ENCODE measurements around the gene ULK4. TPM values are rescaled to one million over a fixed set of nuclear protein-coding genes. Genes with fewer than 3 reads are reported as not detected.
"Not testable (repeated sequence)": the region's sequence is repeated elsewhere in the genome, so short reads cannot be mapped to it uniquely, and the experiment has no call there.

Gene ULK4
- total RNA-seq, 2 donors from 2014 or later = 7.0 to 7.7 TPM

DNA sequence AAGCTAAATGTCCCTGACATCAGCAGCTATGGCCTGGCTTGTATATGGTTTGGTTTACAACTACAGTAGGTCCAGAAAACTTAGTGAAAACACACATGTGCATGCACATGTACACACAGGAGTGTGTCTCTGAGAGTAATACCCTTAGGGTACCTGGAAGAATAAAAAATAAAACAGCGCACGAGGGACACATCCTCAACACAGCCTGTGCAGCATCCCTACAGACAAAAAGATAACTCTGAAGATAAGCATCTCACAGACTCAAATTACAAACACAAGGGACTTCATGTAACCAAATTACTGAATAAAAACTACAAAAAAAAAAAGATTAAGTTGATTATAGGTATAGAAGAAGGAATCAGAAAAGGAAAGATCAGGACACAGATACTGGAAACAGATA is 653.8 kb downstream of the ULK4 start:
- no peak for ATAC-seq (replicated peaks)
- Mint-ChIP-seq H3K9me3 (no peaks in the 10 kb centered on the region), H3K4me1 (no peaks in the 10 kb centered on the region), H3K4me3 (no peak overlapping the region), H3K27ac (no peak overlapping the region), H3K27me3 (no peaks in the 10 kb centered on the region), H3K36me3 (ENCODE audit: low read depth) (no peaks in the 10 kb centered on the region)

DNA sequence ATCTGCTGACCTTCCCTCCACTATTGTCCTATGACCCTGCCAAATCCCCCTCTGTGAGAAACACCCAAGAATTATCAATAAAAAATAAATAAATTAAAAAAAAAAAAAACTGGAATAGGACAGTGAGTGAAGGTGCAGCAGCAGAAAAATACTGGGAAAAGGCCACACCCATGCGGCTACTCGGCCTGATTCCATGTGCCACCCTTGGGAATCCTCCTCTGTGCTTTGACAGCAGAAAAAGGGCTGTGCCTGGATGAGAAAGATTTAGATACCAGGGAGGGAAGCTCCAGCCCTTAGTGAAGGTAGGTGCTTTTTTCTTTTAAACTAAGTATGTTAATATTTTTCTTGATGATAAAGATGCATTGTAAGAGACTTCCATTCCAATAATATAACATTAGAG is 654.8 kb downstream of the ULK4 start:
- ATAC-seq (replicated peaks) = no peak
- no peak overlapping the region for H3K27ac Mint-ChIP-seq
- no peaks in the 10 kb centered on the region for H3K36me3 Mint-ChIP-seq (ENCODE audit: low read depth)
- H3K27me3 Mint-ChIP-seq = no peaks in the 10 kb centered on the region
- H3K4me1 Mint-ChIP-seq = no peaks in the 10 kb centered on the region
- no peaks in the 10 kb centered on the region for H3K9me3 Mint-ChIP-seq
- no peak overlapping the region for H3K4me3 Mint-ChIP-seq

DNA sequence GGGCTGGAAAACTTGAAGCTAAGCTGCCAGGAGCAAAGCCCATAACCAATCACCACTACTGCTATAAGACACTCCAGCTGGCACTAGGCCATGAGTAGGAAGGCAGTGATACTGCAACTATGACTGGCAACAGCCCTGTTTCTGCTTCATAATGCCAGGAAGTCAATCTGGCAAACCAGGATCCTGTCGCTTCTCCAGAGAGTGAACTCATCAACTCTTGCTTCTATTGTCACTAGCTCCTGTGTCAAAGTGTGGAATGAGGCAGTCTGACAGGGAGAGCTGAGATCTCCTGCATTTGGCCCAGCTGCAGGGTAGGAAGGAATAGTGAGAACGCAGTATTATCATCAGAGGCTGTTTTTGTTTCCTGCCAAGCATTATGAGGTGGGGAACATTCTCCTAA is 657.3 kb downstream of the ULK4 start:
- no peaks in the 10 kb centered on the region for H3K27me3 Mint-ChIP-seq
- H3K4me1 Mint-ChIP-seq = no peaks in the 10 kb centered on the region
- ATAC-seq (replicated peaks) = no peak
- H3K27ac Mint-ChIP-seq = no peak overlapping the region
- H3K9me3 Mint-ChIP-seq = no peaks in the 10 kb centered on the region
- H3K36me3 Mint-ChIP-seq (ENCODE audit: low read depth) = no peaks in the 10 kb centered on the region
- no peak overlapping the region for H3K4me3 Mint-ChIP-seq

DNA sequence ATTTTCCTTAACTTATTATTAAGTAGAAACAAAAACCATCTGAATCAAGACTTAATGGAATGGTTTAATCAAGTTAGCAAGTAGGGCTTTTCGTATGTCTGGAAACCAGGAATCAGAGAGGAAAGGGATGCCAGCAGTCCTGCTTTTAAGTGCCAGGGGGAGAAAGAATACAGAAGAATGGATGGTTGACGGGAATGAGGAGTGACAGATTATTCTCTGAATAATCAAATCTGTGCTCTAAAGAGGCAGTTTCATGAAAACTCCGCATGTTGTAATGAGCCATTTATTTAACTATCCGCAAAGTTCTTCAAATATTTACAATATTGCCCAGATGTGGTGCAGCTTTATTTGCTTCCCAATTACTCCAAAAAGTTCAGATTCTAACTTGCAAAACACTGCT is 659.6 kb downstream of the ULK4 start:
- no peak for ATAC-seq (replicated peaks)
- Mint-ChIP-seq H3K27me3 (no peaks in the 10 kb centered on the region), H3K9me3 (no peaks in the 10 kb centered on the region), H3K4me1 (no peaks in the 10 kb centered on the region), H3K27ac (no peak overlapping the region), H3K36me3 (ENCODE audit: low read depth) (no peaks in the 10 kb centered on the region), H3K4me3 (no peak overlapping the region)

DNA sequence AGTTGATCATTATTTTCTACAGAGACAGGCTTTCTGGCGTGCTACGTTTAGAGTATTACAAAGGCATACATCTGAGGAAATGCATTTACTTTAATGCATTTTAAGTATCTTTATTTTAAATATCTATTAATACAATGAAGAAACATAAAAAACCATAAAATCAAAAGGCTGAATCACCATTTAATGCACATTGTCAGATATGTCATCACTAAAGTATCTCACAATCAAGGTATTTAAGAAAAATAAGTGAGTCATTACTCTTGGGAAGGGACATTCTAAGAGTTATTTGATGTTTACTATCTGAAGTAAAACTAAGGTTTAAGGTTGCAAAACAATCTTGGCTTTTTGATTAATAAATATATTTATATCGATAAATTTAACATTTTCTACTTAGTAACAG is 660.4 kb downstream of the ULK4 start:
- Mint-ChIP-seq H3K36me3 (ENCODE audit: low read depth) (no peaks in the 10 kb centered on the region), H3K9me3 (no peaks in the 10 kb centered on the region), H3K4me3 (no peak overlapping the region), H3K27ac (no peak overlapping the region), H3K27me3 (no peaks in the 10 kb centered on the region), H3K4me1 (no peaks in the 10 kb centered on the region)
- ATAC-seq (replicated peaks) = no peak

DNA sequence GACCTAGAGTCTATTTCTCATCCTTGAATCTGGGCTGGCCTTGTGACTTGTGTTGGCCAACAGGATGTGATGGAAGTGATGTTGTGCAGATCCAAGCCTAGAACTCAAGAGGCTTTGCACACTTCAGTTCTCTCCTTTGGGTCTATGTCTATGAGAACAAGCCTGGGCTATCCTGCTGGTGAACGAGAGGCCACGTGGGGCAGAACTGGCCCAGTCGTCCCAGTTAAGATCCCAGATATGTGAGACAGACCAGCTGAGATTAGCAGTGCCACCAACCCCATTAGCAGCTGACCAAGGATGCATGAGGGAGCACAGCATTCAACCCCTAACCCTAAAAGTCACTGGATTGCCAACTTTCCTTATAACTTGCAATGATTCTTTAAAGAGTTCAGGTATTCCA is 662.9 kb downstream of the ULK4 start:
- H3K27ac Mint-ChIP-seq = no peak overlapping the region
- no peaks in the 10 kb centered on the region for H3K27me3 Mint-ChIP-seq
- H3K36me3 Mint-ChIP-seq (ENCODE audit: low read depth) = no peaks in the 10 kb centered on the region
- H3K9me3 Mint-ChIP-seq = no peaks in the 10 kb centered on the region
- no peak for ATAC-seq (replicated peaks)
- no peaks in the 10 kb centered on the region for H3K4me1 Mint-ChIP-seq
- H3K4me3 Mint-ChIP-seq = no peak overlapping the region

DNA sequence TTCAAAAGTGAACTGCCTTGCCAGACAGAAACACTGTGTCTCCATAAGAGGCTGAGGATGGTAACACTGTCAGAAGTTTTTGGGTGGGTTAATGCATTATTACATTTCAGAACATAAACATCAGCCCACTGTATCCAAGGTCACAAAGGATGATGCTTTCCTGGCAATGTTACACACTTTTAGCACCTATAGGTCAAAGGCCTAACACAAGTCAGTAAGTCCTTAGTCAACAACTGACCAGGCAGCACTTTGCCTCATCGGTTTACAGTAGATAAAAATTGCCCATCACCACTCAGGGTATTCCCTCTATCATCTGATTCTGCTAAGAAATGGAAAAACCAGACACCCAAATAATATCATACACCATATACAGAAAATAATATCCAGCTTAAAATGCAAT is 664.2 kb downstream of the ULK4 start:
- no peaks in the 10 kb centered on the region for H3K27me3 Mint-ChIP-seq
- no peak overlapping the region for H3K4me3 Mint-ChIP-seq
- no peaks in the 10 kb centered on the region for H3K4me1 Mint-ChIP-seq
- H3K9me3 Mint-ChIP-seq = no peaks in the 10 kb centered on the region
- no peak for ATAC-seq (replicated peaks)
- no peak overlapping the region for H3K27ac Mint-ChIP-seq
- H3K36me3 Mint-ChIP-seq (ENCODE audit: low read depth) = no peaks in the 10 kb centered on the region

DNA sequence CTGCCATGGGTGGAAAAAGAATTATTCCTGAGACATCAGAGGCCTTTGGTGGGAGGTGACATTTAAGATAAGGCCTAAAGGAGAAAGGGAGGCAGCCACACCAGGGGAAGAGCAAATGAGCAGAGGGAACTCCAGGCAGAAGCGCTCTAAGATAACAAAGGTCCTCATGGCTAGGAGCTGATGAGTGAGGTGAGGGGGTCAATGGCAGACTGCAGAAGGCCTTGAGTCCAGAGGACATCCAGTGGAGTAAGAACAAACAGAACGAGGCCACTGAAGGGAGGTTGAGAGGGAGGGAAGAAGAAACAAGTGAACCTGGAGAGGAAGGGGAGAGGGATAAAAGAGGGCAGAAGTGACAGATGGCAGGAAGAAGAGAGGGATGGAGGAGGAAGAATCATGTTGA is 665.3 kb downstream of the ULK4 start:
- no peaks in the 10 kb centered on the region for H3K9me3 Mint-ChIP-seq
- no peaks in the 10 kb centered on the region for H3K27me3 Mint-ChIP-seq
- no peak overlapping the region for H3K4me3 Mint-ChIP-seq
- no peaks in the 10 kb centered on the region for H3K4me1 Mint-ChIP-seq
- no peak overlapping the region for H3K27ac Mint-ChIP-seq
- H3K36me3 Mint-ChIP-seq (ENCODE audit: low read depth) = no peaks in the 10 kb centered on the region
- ATAC-seq (replicated peaks) = no peak

DNA sequence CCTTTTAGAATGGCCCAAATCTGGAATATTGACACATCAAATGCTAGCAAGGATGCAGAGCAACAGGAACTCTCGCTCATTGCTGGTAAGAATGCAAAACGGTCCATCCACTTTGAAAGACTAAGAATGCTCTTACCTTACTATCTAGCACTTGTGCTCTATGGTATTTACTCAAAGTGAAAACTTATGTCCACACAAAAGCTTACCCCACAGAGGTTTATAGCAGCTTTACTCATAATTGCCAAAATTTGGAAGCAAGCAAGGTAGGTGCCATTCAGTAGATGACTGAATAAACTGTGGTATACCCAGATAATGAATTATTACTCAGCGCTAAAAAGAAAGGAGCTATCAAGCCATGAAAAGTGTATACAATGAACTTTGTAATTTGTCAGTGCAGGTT is 666.2 kb downstream of the ULK4 start:
- H3K4me3 Mint-ChIP-seq = no peak overlapping the region
- H3K9me3 Mint-ChIP-seq = no peaks in the 10 kb centered on the region
- H3K4me1 Mint-ChIP-seq = no peaks in the 10 kb centered on the region
- no peak for ATAC-seq (replicated peaks)
- H3K27me3 Mint-ChIP-seq = no peaks in the 10 kb centered on the region
- no peak overlapping the region for H3K27ac Mint-ChIP-seq
- no peaks in the 10 kb centered on the region for H3K36me3 Mint-ChIP-seq (ENCODE audit: low read depth)

DNA sequence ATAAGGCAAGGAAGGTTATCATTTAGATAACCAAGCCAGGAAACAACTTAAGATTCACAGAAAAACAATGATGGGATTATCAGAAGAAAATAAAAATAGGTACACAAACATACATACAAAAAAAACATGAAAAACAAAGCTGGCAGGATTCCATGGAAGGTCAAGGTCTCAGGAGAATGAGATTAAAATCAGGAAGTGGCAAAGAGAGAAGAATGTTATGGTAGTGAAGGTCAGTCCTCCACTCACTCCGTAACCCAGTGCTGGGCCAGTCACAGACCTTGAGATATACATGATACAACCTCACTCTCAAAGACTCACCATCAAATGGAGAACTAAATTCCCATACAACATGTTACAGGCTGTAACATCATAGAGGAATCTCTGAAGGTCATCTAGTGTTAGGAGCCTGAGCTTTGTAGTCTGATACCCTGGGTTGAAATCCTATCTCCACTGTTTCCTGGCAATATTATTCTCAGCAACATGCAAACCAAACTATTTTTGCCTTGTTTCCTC is 668.7 kb downstream of the ULK4 start:
- H3K27me3 Mint-ChIP-seq = no peaks in the 10 kb centered on the region
- no peak overlapping the region for H3K27ac Mint-ChIP-seq
- no peaks in the 10 kb centered on the region for H3K9me3 Mint-ChIP-seq
- H3K4me3 Mint-ChIP-seq = no peak overlapping the region
- no peaks in the 10 kb centered on the region for H3K4me1 Mint-ChIP-seq
- no peaks in the 10 kb centered on the region for H3K36me3 Mint-ChIP-seq (ENCODE audit: low read depth)
- no peak for ATAC-seq (replicated peaks)

DNA sequence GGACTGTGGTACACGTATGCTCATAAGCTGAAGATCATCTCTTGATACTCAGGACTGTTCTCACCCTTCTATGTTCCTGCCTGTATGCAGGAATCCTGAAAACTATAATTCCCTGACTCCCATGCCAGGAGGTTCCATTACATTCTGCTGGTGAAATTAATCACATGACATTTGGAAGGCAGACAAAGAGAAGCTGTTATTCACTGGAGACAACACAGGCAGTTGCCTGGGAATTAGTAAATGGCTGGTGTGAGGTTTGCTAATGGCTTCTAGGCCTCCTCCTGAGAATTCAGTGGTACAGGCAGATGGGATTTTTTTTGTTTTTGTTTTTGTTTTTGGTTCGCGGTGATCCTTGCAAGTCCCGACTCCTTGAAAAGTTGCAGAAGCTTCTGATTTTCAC is 671.2 kb downstream of the ULK4 start:
- no peak for ATAC-seq (replicated peaks)
- Mint-ChIP-seq H3K27me3 (no peaks in the 10 kb centered on the region), H3K4me1 (no peaks in the 10 kb centered on the region), H3K27ac (peak overlapping the region; percentile 2), H3K9me3 (no peaks in the 10 kb centered on the region), H3K4me3 (no peak overlapping the region), H3K36me3 (ENCODE audit: low read depth) (no peaks in the 10 kb centered on the region)

DNA sequence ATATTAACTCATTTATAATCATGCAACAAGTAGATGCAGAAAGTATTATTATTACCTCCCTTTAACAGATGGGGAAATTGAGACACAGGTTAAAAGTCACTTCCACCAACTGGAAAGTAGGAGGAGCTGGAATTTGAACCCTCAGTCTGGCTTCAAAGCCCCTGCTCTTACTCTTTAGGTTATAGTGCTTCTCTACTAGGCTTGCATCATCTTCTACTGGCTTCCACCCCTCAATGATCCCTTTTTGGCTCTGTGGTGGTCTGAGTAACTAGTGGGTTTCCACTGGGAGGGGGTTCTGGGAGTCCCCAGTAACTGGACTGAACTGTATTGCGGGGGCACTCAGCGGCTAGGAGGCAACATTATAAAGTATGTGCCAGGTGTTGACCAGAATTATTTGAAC is 671.6 kb downstream of the ULK4 start:
- Mint-ChIP-seq H3K9me3 (peaks cover 3% of the 10 kb centered on the region), H3K36me3 (ENCODE audit: low read depth) (no peaks in the 10 kb centered on the region), H3K27ac (no peak overlapping the region), H3K4me3 (no peak overlapping the region), H3K4me1 (no peaks in the 10 kb centered on the region), H3K27me3 (no peaks in the 10 kb centered on the region)
- ATAC-seq (replicated peaks) = no peak

DNA sequence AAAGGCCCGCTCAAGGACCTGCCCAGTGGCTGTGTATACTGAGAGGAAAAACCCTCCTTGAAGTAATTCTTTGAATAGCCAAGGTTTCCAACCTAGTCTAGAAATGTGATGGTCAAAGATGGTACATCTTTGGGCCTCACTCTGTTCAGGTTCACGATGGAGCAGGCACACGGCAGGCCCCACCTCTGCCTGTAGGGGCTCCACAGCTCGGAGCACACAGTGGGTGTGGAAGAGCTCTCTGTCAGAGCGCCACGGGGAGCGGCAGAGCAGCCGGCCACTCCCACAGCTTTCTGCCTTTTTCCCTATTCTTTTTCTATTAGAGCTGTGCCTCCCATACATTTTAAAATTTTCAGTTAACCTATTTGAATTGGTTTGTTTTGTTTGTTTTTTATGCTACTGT is 673.1 kb downstream of the ULK4 start:
- H3K27ac Mint-ChIP-seq = no peak overlapping the region
- no peaks in the 10 kb centered on the region for H3K27me3 Mint-ChIP-seq
- H3K4me1 Mint-ChIP-seq = no peaks in the 10 kb centered on the region
- no peak for ATAC-seq (replicated peaks)
- H3K9me3 Mint-ChIP-seq = peaks cover 6% of the 10 kb centered on the region
- H3K4me3 Mint-ChIP-seq = no peak overlapping the region
- no peaks in the 10 kb centered on the region for H3K36me3 Mint-ChIP-seq (ENCODE audit: low read depth)

DNA sequence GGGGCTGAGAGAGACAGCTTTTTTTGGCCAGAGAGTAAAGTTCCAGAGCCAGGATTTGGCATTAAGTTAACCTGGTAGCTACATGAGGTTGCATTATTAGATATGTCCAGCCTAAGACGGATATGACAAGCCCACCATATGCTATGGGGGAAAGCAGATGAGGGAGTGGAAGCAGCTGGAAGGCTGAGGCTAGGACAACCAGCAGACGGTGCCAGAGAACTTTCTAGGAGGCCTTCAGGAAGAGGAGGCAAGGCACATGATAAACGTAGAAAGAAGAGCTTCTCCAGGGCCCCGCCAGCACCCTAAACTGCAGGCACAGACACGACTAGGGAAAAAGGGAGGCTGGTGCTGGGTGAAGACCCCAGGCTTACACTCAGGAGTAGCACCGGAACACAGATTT is 675.6 kb downstream of the ULK4 start:
- H3K9me3 Mint-ChIP-seq = peaks cover 6% of the 10 kb centered on the region
- no peaks in the 10 kb centered on the region for H3K4me1 Mint-ChIP-seq
- no peak overlapping the region for H3K27ac Mint-ChIP-seq
- no peaks in the 10 kb centered on the region for H3K36me3 Mint-ChIP-seq (ENCODE audit: low read depth)
- H3K4me3 Mint-ChIP-seq = no peak overlapping the region
- no peaks in the 10 kb centered on the region for H3K27me3 Mint-ChIP-seq
- no peak for ATAC-seq (replicated peaks)

DNA sequence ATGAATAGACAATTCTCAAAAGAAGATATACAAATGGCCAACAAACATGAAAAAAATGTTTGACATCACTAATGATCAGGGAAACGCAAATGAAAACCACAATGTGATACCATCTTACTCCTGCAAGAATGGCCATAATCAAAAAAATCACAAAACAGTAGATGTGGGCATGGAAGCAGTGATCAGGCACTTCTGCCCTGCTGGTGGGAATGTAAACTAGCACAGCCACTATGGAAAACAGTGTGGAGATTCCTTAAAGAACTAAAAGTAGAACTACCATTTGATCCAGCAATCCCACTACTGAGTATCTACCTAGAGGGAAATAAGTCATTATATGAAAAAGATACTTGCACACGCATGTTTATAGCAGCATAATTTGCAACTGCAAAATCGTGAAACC is 677.0 kb downstream of the ULK4 start:
- not testable (repeated sequence) for ATAC-seq (replicated peaks); H3K27me3 Mint-ChIP-seq; H3K27ac Mint-ChIP-seq; H3K4me1 Mint-ChIP-seq; H3K4me3 Mint-ChIP-seq; H3K36me3 Mint-ChIP-seq (ENCODE audit: low read depth)
- peaks cover 10% of the 10 kb centered on the region for H3K9me3 Mint-ChIP-seq

DNA sequence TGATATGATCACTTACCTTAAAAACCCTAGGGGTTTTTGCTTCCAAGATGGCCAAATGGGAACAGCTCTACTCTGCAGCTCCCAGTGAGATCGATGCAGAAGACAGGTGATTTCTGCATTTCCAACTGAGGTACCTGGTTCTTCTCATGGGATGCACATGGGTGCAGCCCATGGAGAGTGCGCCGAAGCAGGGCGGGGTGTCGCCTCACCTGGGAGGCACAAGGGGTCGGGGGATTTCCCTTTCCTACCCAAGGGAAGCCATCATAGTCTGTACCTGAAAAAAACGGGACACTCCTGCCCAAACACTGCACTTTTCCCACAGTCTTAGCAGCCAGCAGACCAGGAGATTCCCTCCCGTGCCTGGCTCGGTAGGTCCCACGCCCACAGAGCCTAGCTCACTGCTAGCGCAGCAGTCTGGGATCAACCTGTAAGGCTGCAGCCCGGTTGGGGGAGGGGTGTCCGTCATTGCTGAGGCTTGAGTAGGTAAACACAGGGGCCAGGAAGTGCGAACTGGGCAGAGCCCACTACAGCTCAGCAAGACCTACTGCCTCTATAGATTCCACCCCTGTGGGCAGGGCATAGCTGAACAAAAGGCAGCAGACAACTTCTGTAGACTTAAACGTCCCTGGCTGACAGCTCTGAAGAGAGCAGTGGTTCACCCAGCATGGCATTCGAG is 684.0 kb downstream of the ULK4 start:
- no peak for ATAC-seq (replicated peaks)
- H3K27ac Mint-ChIP-seq = no peak overlapping the region
- peaks cover 13% of the 10 kb centered on the region for H3K9me3 Mint-ChIP-seq
- no peak overlapping the region for H3K4me3 Mint-ChIP-seq
- no peaks in the 10 kb centered on the region for H3K4me1 Mint-ChIP-seq
- no peaks in the 10 kb centered on the region for H3K36me3 Mint-ChIP-seq (ENCODE audit: low read depth)
- H3K27me3 Mint-ChIP-seq = no peaks in the 10 kb centered on the region
